ENCODE measurements around the gene LHX8.

GRCh38 chr1:75152092-75152491 lies 17.9 kb downstream of the LHX8 start:
- TF ChIP-seq CTCF (IDR thresholded peaks at IDR 0.05; ENCODE audit: low read depth, low read length, poor library complexity, severe bottlenecking) (no peak), EZH2phosphoT487 (IDR thresholded peaks at IDR 0.05; ENCODE audit: borderline replicate concordance, low read length) (no peak)
